ENCODE measurements around the gene MGA.

GRCh38 chr15:41790756-41791546 is 130.7 kb downstream of the MGA start:
- TF ChIP-seq CREB1 (CRISPR knock-in tag; IDR thresholded peaks at IDR 0.05) (no peak), E2F1 (CRISPR knock-in tag; IDR thresholded peaks at IDR 0.05) (no peak), HMGA2 (CRISPR knock-in tag; IDR thresholded peaks at IDR 0.05) (no peak), CTCF (IDR thresholded peaks at IDR 0.05) (no peak), ATF3 (CRISPR knock-in tag; conservative IDR thresholded peaks at IDR 0.05) (no peak), E2F5 (CRISPR knock-in tag; IDR thresholded peaks at IDR 0.05) (no peak), ZNF121 (CRISPR knock-in tag; IDR thresholded peaks at IDR 0.05) (no peak), RELA (CRISPR knock-in tag; IDR thresholded peaks at IDR 0.05; ENCODE audit: borderline replicate concordance) (no peak), TCF7 (CRISPR knock-in tag; IDR thresholded peaks at IDR 0.05; ENCODE audit: low read depth) (no peak), NR1H2 (CRISPR knock-in tag; IDR thresholded peaks at IDR 0.05) (no peak), KAT7 (CRISPR knock-in tag; IDR thresholded peaks at IDR 0.05; ENCODE audit: borderline replicate concordance) (no peak), MLX (CRISPR knock-in tag; IDR thresholded peaks at IDR 0.05) (no peak), ZNF317 (CRISPR knock-in tag; IDR thresholded peaks at IDR 0.05; ENCODE audit: borderline replicate concordance, low read depth) (no peak)

Measured in WTC11 (cell line).